Thymus (tissue), 11 donors: ENCODE measurements around the gene ENTPD1. TPM values are rescaled to one million over a fixed set of nuclear protein-coding genes. Genes with fewer than 3 reads are reported as not detected.

Experiments
- DNase-seq, 9 donors: peaks; one replicate each; pipeline ENCODE4 v3.0.0-alpha.2; 2013; ENCODE audit warnings: low spot score in 9 of 9, low read depth in 6 of 9, missing footprints in 1 of 9
- H3K27ac ChIP-seq, 2 donors: one replicate each; pipeline ENCODE4 v1.5.1; 2013; ENCODE audit warnings: control low read depth in 1 of 2, low read depth in 1 of 2, low read length in 1 of 2, mild to moderate bottlenecking in 1 of 2, moderate library complexity in 1 of 2
- H3K27me3 ChIP-seq, 2 donors: one replicate each; pipeline ENCODE4 v1.5.1; 2013; ENCODE audit warnings: low read length in 1 of 2; ENCODE audit not compliant: control insufficient read depth in 2 of 2, insufficient read depth in 1 of 2
- H3K36me3 ChIP-seq, 2 donors: one replicate each; pipeline ENCODE4 v1.5.1; 2013; ENCODE audit warnings: low read length in 1 of 2, mild to moderate bottlenecking in 1 of 2, moderate library complexity in 1 of 2; ENCODE audit not compliant: control insufficient read depth in 2 of 2, insufficient read depth in 2 of 2
- H3K4me1 ChIP-seq, 2 donors: one replicate each; pipeline ENCODE4 v1.5.1; 2013; ENCODE audit warnings: low read length in 2 of 2; ENCODE audit not compliant: control insufficient read depth in 2 of 2, insufficient read depth in 2 of 2
- H3K4me3 ChIP-seq, 2 donors: one replicate each; pipeline ENCODE4 v1.5.1; 2013; ENCODE audit warnings: low read length in 2 of 2, control low read depth in 1 of 2, mild to moderate bottlenecking in 1 of 2
- H3K9me3 ChIP-seq, 2 donors: one replicate each; pipeline ENCODE4 v1.5.1; 2013; ENCODE audit warnings: low read length in 1 of 2, mild to moderate bottlenecking in 1 of 2; ENCODE audit not compliant: control insufficient read depth in 2 of 2, insufficient read depth in 1 of 2
- WGBS: extraction: QIAGEN DNeasy Blood & Tissue Kit; methylation state at CpG from one replicate; pipeline ENCODE4 v1.1.7; 2013; 5-methylcytosine and 5-hydroxymethylcytosine counted together
- polyA plus RNA-seq: library from polyadenylated mRNA; stranded (reverse); fragments of 200-250 nt; gene quantifications from one replicate; pipeline ENCODE4 v1.2.3, GENCODE V29; 2013
- total RNA-seq: library from RNA; stranded (reverse); fragments of 120-200 nt; gene quantifications from one replicate; pipeline ENCODE4 v1.2.4, GENCODE V29; 2013
- donor health status: healthy.

ENTPD1 gene
- total and polyA plus RNA-seq, 2 donors = 8.2 to 20.5 TPM

- WGBS = 95% methylated on average over 3 of the region's 3 CpGs
- Histone ChIP-seq H3K27me3 (no peaks in the 10 kb centered on the region), H3K9me3 (no peaks in the 10 kb centered on the region), H3K4me1 (peaks cover 0 to 2% of the 10 kb centered on the region in 2 donors), H3K27ac (no peak overlapping the region), H3K36me3 (no peaks in the 10 kb centered on the region), H3K4me3 (no peak overlapping the region)
- no peak for DNase-seq
These were observed 33.9 kb downstream of the ENTPD1 start for GRCh38 chr10:95789902-95790301.

GRCh38 chr10:95790982-95791381 is 35.0 kb downstream of the ENTPD1 start:
- Histone ChIP-seq H3K27ac (no peak overlapping the region), H3K4me1 (peaks cover 0 to 2% of the 10 kb centered on the region in 2 donors), H3K4me3 (no peak overlapping the region), H3K27me3 (no peaks in the 10 kb centered on the region), H3K9me3 (no peaks in the 10 kb centered on the region), H3K36me3 (no peaks in the 10 kb centered on the region)
- no peak for DNase-seq
- whole genome bisulfite sequencing = 95% methylated on average over 3 of the region's 3 CpGs

- Histone ChIP-seq H3K27ac (no peak overlapping the region), H3K36me3 (no peaks in the 10 kb centered on the region), H3K4me3 (no peak overlapping the region), H3K27me3 (no peaks in the 10 kb centered on the region), H3K4me1 (peaks cover 0 to 2% of the 10 kb centered on the region in 2 donors), H3K9me3 (no peaks in the 10 kb centered on the region)
- no peak for DNase-seq
- WGBS = 88% methylated on average over 2 of the region's 2 CpGs
These were observed 35.5 kb downstream of the ENTPD1 start for GRCh38 chr10:95791425-95791979.

GRCh38 chr10:95792211-95792780 is 36.3 kb downstream of the ENTPD1 start:
- no peak overlapping the region for H3K4me3 ChIP-seq
- DNase-seq = no peak
- no peak overlapping the region for H3K27ac ChIP-seq
- WGBS = 94% methylated on average over 2 of the region's 2 CpGs
- H3K27me3 ChIP-seq = no peaks in the 10 kb centered on the region
- peaks cover 0 to 2% of the 10 kb centered on the region in 2 donors for H3K4me1 ChIP-seq
- H3K36me3 ChIP-seq = no peaks in the 10 kb centered on the region
- no peaks in the 10 kb centered on the region for H3K9me3 ChIP-seq

GRCh38 chr10:95792874-95793285 is 36.9 kb downstream of the ENTPD1 start:
- H3K27me3 ChIP-seq = no peaks in the 10 kb centered on the region
- WGBS = 91% methylated on average over 4 of the region's 4 CpGs
- peak overlapping the region; percentile 37 to 52 for H3K27ac ChIP-seq
- no peak for DNase-seq
- H3K4me3 ChIP-seq = no peak overlapping the region
- no peaks in the 10 kb centered on the region for H3K36me3 ChIP-seq
- H3K4me1 ChIP-seq = peaks cover 0 to 2% of the 10 kb centered on the region in 2 donors
- no peaks in the 10 kb centered on the region for H3K9me3 ChIP-seq

GRCh38 chr10:95793401-95794045 is 37.6 kb downstream of the ENTPD1 start:
- peak in 2 of 9 donors; percentile 5 to 37 for DNase-seq
- no peak overlapping the region for H3K4me3 ChIP-seq
- H3K9me3 ChIP-seq = no peaks in the 10 kb centered on the region
- no peaks in the 10 kb centered on the region for H3K36me3 ChIP-seq
- H3K27me3 ChIP-seq = no peaks in the 10 kb centered on the region
- peak overlapping the region; percentile 15 to 52 for H3K27ac ChIP-seq
- peaks cover 0 to 2% of the 10 kb centered on the region in 2 donors for H3K4me1 ChIP-seq
- WGBS = 49% methylated on average over 2 of the region's 2 CpGs

GRCh38 chr10:95794195-95794594 is 38.2 kb downstream of the ENTPD1 start:
- Histone ChIP-seq H3K9me3 (no peaks in the 10 kb centered on the region), H3K36me3 (no peaks in the 10 kb centered on the region), H3K27me3 (no peaks in the 10 kb centered on the region), H3K27ac (no peak overlapping the region), H3K4me1 (peaks cover 0 to 2% of the 10 kb centered on the region in 2 donors), H3K4me3 (no peak overlapping the region)
- 89% methylated on average over 3 of the region's 3 CpGs for WGBS
- no peak for DNase-seq

- no peaks in the 10 kb centered on the region for H3K9me3 ChIP-seq
- no peak overlapping the region for H3K4me3 ChIP-seq
- no peak overlapping the region for H3K27ac ChIP-seq
- no peaks in the 10 kb centered on the region for H3K36me3 ChIP-seq
- no peak for DNase-seq
- H3K4me1 ChIP-seq = peaks cover 0 to 2% of the 10 kb centered on the region in 2 donors
- H3K27me3 ChIP-seq = no peaks in the 10 kb centered on the region
- 97% methylated on average over 3 of the region's 3 CpGs for WGBS
These were observed 39.6 kb downstream of the ENTPD1 start for GRCh38 chr10:95795602-95796001.

- Histone ChIP-seq H3K9me3 (no peaks in the 10 kb centered on the region), H3K4me1 (peaks cover 0 to 2% of the 10 kb centered on the region in 2 donors), H3K36me3 (no peaks in the 10 kb centered on the region), H3K27me3 (no peaks in the 10 kb centered on the region), H3K27ac (no peak overlapping the region), H3K4me3 (no peak overlapping the region)
- no peak for DNase-seq
These were observed 40.5 kb downstream of the ENTPD1 start for GRCh38 chr10:95796504-95796903.
